Measurements from ENCODE around the gene IRAG1.

DNA sequence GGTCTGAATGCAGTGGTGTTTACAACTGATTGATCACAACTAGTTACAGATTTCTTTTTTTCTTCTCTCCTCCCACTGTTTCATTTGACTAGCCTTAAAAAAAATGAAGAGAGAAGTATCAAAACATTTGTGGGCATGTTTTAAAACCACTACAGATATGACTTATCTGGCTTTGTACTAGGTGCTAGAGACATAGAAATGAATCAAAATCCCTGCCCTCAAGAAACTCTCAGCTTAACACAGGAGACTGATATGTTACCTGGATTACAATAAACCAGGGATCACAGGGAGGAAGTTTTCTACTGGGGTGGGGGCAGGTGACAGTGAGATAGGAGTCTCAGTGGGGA lies 32.3 kb upstream of the IRAG1 start:
- TF ChIP-seq POLR2A (IDR thresholded peaks at IDR 0.05; ENCODE audit: low read length), result no peak
- TF ChIP-seq GATA1 (IDR thresholded peaks at IDR 0.05; ENCODE audit: low read depth, low read length), result no peak

Data from erythroblast (primary cell).